Activated CD4-positive, alpha-beta T cell treated with anti-CD3 and anti-CD28 coated beads for 36 hours (primary cell): Measurements from ENCODE around the gene PLA2G4C. TPM values are rescaled to one million over a fixed set of nuclear protein-coding genes. Genes with fewer than 3 reads are reported as not detected.

Experiments used
- ATAC-seq: fragments of 200-7000 bp; cut with Tn5 transposase; one replicate; pipeline ENCODE4 v1.10.0; 2021; ENCODE audit warnings: mild to moderate bottlenecking, moderate library complexity
- CTCF ChIA-PET: fragments of 350-600 bp; sonication (Branson Sonifier 250); formaldehyde crosslinking; loops from one replicate; lab custom pipeline; 2021; ENCODE audit warnings: antibody characterized with exemption; lab: Charles Lee
- POLR2A ChIA-PET: fragments of 350-600 bp; sonication (Branson Sonifier 250); formaldehyde crosslinking; loops from one replicate; lab custom pipeline; 2021; ENCODE audit warnings: antibody characterized with exemption, inconsistent platforms; lab: Charles Lee
- DNase-seq: peaks from one replicate; pipeline ENCODE4 v3.0.0-alpha.2; 2020
- H3K27ac Mint-ChIP-seq: one replicate; pipeline ENCODE4 v1.8.0; 2021; ENCODE audit warnings: mixed read lengths
- H3K27me3 Mint-ChIP-seq: one replicate; pipeline ENCODE4 v1.8.0; 2021; ENCODE audit warnings: mixed read lengths
- H3K36me3 Mint-ChIP-seq: one replicate; pipeline ENCODE4 v1.8.0; 2021; ENCODE audit warnings: low read depth, mixed read lengths
- H3K4me1 Mint-ChIP-seq: one replicate; pipeline ENCODE4 v1.8.0; 2021; ENCODE audit warnings: mixed read lengths
- H3K4me3 Mint-ChIP-seq: one replicate; pipeline ENCODE4 v1.8.0; 2021; ENCODE audit warnings: mild to moderate bottlenecking, moderate library complexity, mixed read lengths
- H3K9me3 Mint-ChIP-seq: one replicate; pipeline ENCODE4 v1.8.0; 2021; ENCODE audit warnings: low read depth, mixed read lengths
- intact Hi-C, 2 experiments: fragments of 100-400 bp; cut with DNase I in 1 of 2; cut with micrococcal nuclease in 1 of 2; formaldehyde crosslinking; loops; one replicate each; pipeline versions ENCODE4 v1.14.2 to v1.15.1; 2022 to 2024; cut with DNase I, micrococcal nuclease
- total RNA-seq, 2 experiments: library from RNA; stranded (reverse); gene quantifications; one replicate each; pipeline ENCODE4 v1.2.3, GENCODE V29; 2021

The PLA2G4C gene
- 10 to 100 TPM; 11.5 to 12.4 TPM for total RNA-seq

- intact Hi-C loops = loop anchor here in 1 of 2 experiments (1.0 to 2.0 kb wide), 2 partner anchors 60 to 94 kb away; partner anchors contain the start of genes LIG1 and ZSWIM9
- CTCF ChIA-PET = interaction anchor here (0.6 to 5.1 kb wide), 13 partner anchors 8 to 767 kb away, joined by 3 to 35 read pairs (median 3); no protein-coding TSS in a partner anchor
- DNase-seq = peak; percentile 93
- Mint-ChIP-seq H3K4me3 (peak within 1 kb of the TSS; percentile 81), H3K9me3 (no peaks in the 10 kb centered on the region), H3K4me1 (peaks cover 20% of the 10 kb centered on the region), H3K36me3 (peaks cover 10% of the 10 kb centered on the region), H3K27me3 (no peaks in the 10 kb centered on the region), H3K27ac (peak within 1 kb of the TSS; percentile 95)
- ATAC-seq = peak; percentile 84
- POLR2A ChIA-PET = interaction anchor here (0.5 to 1.4 kb wide), 6 partner anchors 12 to 506 kb away, joined by 3 to 8 read pairs (median 4); no protein-coding TSS in a partner anchor
Observed at GRCh38 chr19:48110350-48110966, at the start of gene PLA2G4C. TSS of gene PLA2G4C (minus strand) at chr19:48110817. CDS start at chr19:48106529, 4,288 bp downstream.

- H3K27ac Mint-ChIP-seq = no peak overlapping the region
Observed at GRCh38 chr19:48158210-48158790, 47.7 kb upstream of the PLA2G4C start.

GRCh38 chr19:48154003-48154402 lies 43.4 kb upstream of the PLA2G4C start:
- CTCF ChIA-PET = interaction anchor here (0.6 to 5.1 kb wide), 6 partner anchors 25 to 303 kb away, joined by 3 to 35 read pairs (median 3); partner anchors contain the start of gene PLA2G4C
- H3K4me1 Mint-ChIP-seq = no peaks in the 10 kb centered on the region
- H3K9me3 Mint-ChIP-seq = no peaks in the 10 kb centered on the region
- intact Hi-C loops = no loop called here
- no peaks in the 10 kb centered on the region for H3K27me3 Mint-ChIP-seq
- POLR2A ChIA-PET = interaction anchor here (0.7 kb wide), 1 partner anchor 13 kb away, joined by 3 read pairs; no protein-coding TSS in a partner anchor
- peaks cover 38% of the 10 kb centered on the region for H3K36me3 Mint-ChIP-seq
- H3K4me3 Mint-ChIP-seq = no peak overlapping the region
- peak overlapping the region; percentile 33 for H3K27ac Mint-ChIP-seq
- ATAC-seq (no peak), DNase-seq (no peak)

More at GRCh38 chr19:48158210-48158790, 47.7 kb upstream of the PLA2G4C start:
- POLR2A ChIA-PET = no interaction called here
- intact Hi-C loops = no loop called here
- no peaks in the 10 kb centered on the region for H3K27me3 Mint-ChIP-seq
- H3K9me3 Mint-ChIP-seq = no peaks in the 10 kb centered on the region
- no peaks in the 10 kb centered on the region for H3K4me1 Mint-ChIP-seq
- peaks cover 51% of the 10 kb centered on the region for H3K36me3 Mint-ChIP-seq
- CTCF ChIA-PET = interaction anchor here (0.9 kb wide), 1 partner anchor 101 kb away, joined by 3 read pairs; no protein-coding TSS in a partner anchor
- no peak overlapping the region for H3K4me3 Mint-ChIP-seq
- DNase-seq = no peak
- ATAC-seq = no peak

GRCh38 chr19:48152551-48152950 lies 41.9 kb upstream of the PLA2G4C start:
- CTCF ChIA-PET = interaction anchor here (0.6 to 5.1 kb wide), 11 partner anchors 9 to 829 kb away, joined by 3 to 35 read pairs (median 3); partner anchors contain the start of gene PLA2G4C
- Mint-ChIP-seq H3K9me3 (no peaks in the 10 kb centered on the region), H3K27ac (no peak overlapping the region), H3K27me3 (no peaks in the 10 kb centered on the region), H3K4me3 (no peak overlapping the region), H3K4me1 (no peaks in the 10 kb centered on the region), H3K36me3 (peaks cover 34% of the 10 kb centered on the region)
- intact Hi-C loops = loop anchor here (1.0 kb wide), 2 partner anchors 45 to 189 kb away; no protein-coding TSS in a partner anchor
- POLR2A ChIA-PET = no interaction called here
- peak; percentile 53 for ATAC-seq
- DNase-seq = peak; percentile 80

GRCh38 chr19:48149430-48149829 lies 38.8 kb upstream of the PLA2G4C start:
- H3K4me1 Mint-ChIP-seq = no peaks in the 10 kb centered on the region
- H3K9me3 Mint-ChIP-seq = no peaks in the 10 kb centered on the region
- ChIA-PET POLR2A (interaction anchor here (0.7 kb wide), 1 partner anchor 1762 kb away, joined by 5 read pairs; no protein-coding TSS in a partner anchor), CTCF (interaction anchor here (0.7 kb wide), 1 partner anchor 42 kb away, joined by 4 read pairs; no protein-coding TSS in a partner anchor)
- H3K36me3 Mint-ChIP-seq = peaks cover 33% of the 10 kb centered on the region
- no peak for ATAC-seq
- no peak for DNase-seq
- no peaks in the 10 kb centered on the region for H3K27me3 Mint-ChIP-seq
- H3K4me3 Mint-ChIP-seq = no peak overlapping the region
- H3K27ac Mint-ChIP-seq = no peak overlapping the region
- intact Hi-C loops = no loop called here

- intact Hi-C loops = no loop called here
- POLR2A ChIA-PET = no interaction called here
- CTCF ChIA-PET = no interaction called here
Observed at GRCh38 chr19:48148576-48148975, 38.0 kb upstream of the PLA2G4C start.

GRCh38 chr19:48147597-48148175 lies 37.1 kb upstream of the PLA2G4C start:
- CTCF ChIA-PET = interaction anchor here (0.7 to 1.4 kb wide), 4 partner anchors 18 to 119 kb away, joined by 3 read pairs; no protein-coding TSS in a partner anchor
- no peak for DNase-seq
- no peaks in the 10 kb centered on the region for H3K4me1 Mint-ChIP-seq
- H3K4me3 Mint-ChIP-seq = no peak overlapping the region
- intact Hi-C loops = no loop called here
- no peaks in the 10 kb centered on the region for H3K27me3 Mint-ChIP-seq
- POLR2A ChIA-PET = interaction anchor here (0.5 kb wide), 1 partner anchor 182 kb away, joined by 3 read pairs; no protein-coding TSS in a partner anchor
- H3K27ac Mint-ChIP-seq = no peak overlapping the region
- no peaks in the 10 kb centered on the region for H3K9me3 Mint-ChIP-seq
- H3K36me3 Mint-ChIP-seq = peaks cover 44% of the 10 kb centered on the region
- no peak for ATAC-seq

More at GRCh38 chr19:48148576-48148975, 38.0 kb upstream of the PLA2G4C start:
- Mint-ChIP-seq H3K27me3 (no peaks in the 10 kb centered on the region), H3K4me3 (no peak overlapping the region), H3K27ac (no peak overlapping the region), H3K9me3 (no peaks in the 10 kb centered on the region), H3K36me3 (peaks cover 36% of the 10 kb centered on the region), H3K4me1 (no peaks in the 10 kb centered on the region)
- no peak for ATAC-seq
- no peak for DNase-seq

GRCh38 chr19:48139053-48139452 lies 28.4 kb upstream of the PLA2G4C start:
- no peaks in the 10 kb centered on the region for H3K9me3 Mint-ChIP-seq
- H3K4me3 Mint-ChIP-seq = no peak overlapping the region
- CTCF ChIA-PET = no interaction called here
- intact Hi-C loops = no loop called here
- peaks cover 41% of the 10 kb centered on the region for H3K36me3 Mint-ChIP-seq
- ATAC-seq = no peak
- H3K4me1 Mint-ChIP-seq = no peaks in the 10 kb centered on the region
- H3K27me3 Mint-ChIP-seq = no peaks in the 10 kb centered on the region
- no peak for DNase-seq
- no peak overlapping the region for H3K27ac Mint-ChIP-seq
- POLR2A ChIA-PET = no interaction called here

GRCh38 chr19:48137411-48137810 lies 26.8 kb upstream of the PLA2G4C start:
- Mint-ChIP-seq H3K27me3 (no peaks in the 10 kb centered on the region), H3K27ac (no peak overlapping the region), H3K4me3 (no peak overlapping the region), H3K36me3 (peaks cover 33% of the 10 kb centered on the region), H3K4me1 (no peaks in the 10 kb centered on the region), H3K9me3 (no peaks in the 10 kb centered on the region)
- ChIA-PET CTCF (interaction anchor here (0.7 to 1.2 kb wide), 3 partner anchors 28 to 502 kb away, joined by 3 read pairs; no protein-coding TSS in a partner anchor), POLR2A (no interaction called here)
- ATAC-seq (no peak), DNase-seq (no peak)
- intact Hi-C loops = no loop called here

GRCh38 chr19:48136547-48136946 lies 25.9 kb upstream of the PLA2G4C start:
- no peak overlapping the region for H3K4me3 Mint-ChIP-seq
- DNase-seq (no peak), ATAC-seq (no peak)
- intact Hi-C loops = no loop called here
- H3K4me1 Mint-ChIP-seq = no peaks in the 10 kb centered on the region
- POLR2A ChIA-PET = no interaction called here
- peaks cover 39% of the 10 kb centered on the region for H3K36me3 Mint-ChIP-seq
- no peaks in the 10 kb centered on the region for H3K9me3 Mint-ChIP-seq
- CTCF ChIA-PET = interaction anchor here (0.7 to 1.2 kb wide), 3 partner anchors 35 to 501 kb away, joined by 3 to 4 read pairs (median 3); no protein-coding TSS in a partner anchor
- no peak overlapping the region for H3K27ac Mint-ChIP-seq
- H3K27me3 Mint-ChIP-seq = no peaks in the 10 kb centered on the region

- no peaks in the 10 kb centered on the region for H3K9me3 Mint-ChIP-seq
- no peak overlapping the region for H3K4me3 Mint-ChIP-seq
- ATAC-seq (peak; percentile 74), DNase-seq (peak; percentile 66)
- no peak overlapping the region for H3K27ac Mint-ChIP-seq
- peaks cover 45% of the 10 kb centered on the region for H3K36me3 Mint-ChIP-seq
- H3K4me1 Mint-ChIP-seq = no peaks in the 10 kb centered on the region
- POLR2A ChIA-PET = no interaction called here
- H3K27me3 Mint-ChIP-seq = no peaks in the 10 kb centered on the region
- intact Hi-C loops = no loop called here
- CTCF ChIA-PET = no interaction called here
Observed at GRCh38 chr19:48135411-48135810, 24.8 kb upstream of the PLA2G4C start.
